Panc1 (cell line): ENCODE results near the gene DPYD. TPM values are rescaled to one million over a fixed set of nuclear protein-coding genes. Genes with fewer than 3 reads are reported as not detected.

Source experiments
- ATAC-seq: fragments of 200-7000 bp; cut with Tn5 transposase; 2 replicates; pipeline ENCODE4 v1.9.1; 2020; ENCODE audit warnings: mild to moderate bottlenecking, moderate library complexity
- BruUV-seq: library from RNA; stranded (reverse); fragments of 400-500 nt; replicated peaks from 2 replicates; lab custom pipeline; 2021; lab: Mats Ljungman, UMichigan
- CTCF ChIA-PET: fragments of 300-600 bp; sonication (Branson Sonifier 250); formaldehyde crosslinking; loops from one replicate; lab custom pipeline; 2022; ENCODE audit warnings: antibody characterized with exemption; lab: Charles Lee
- POLR2A ChIA-PET: fragments of 300-600 bp; sonication (Branson Sonifier 250); formaldehyde crosslinking; loops from one replicate; lab custom pipeline; 2022; ENCODE audit warnings: antibody characterized with exemption; lab: Charles Lee
- DNase-seq: peaks from one replicate; pipeline ENCODE4 v3.0.0-alpha.2; 2010; ENCODE audit warnings: low read depth, low spot score
- H3K27ac ChIP-seq: 2 replicates; pipeline ENCODE4 v1.5.1; 2011; ENCODE audit warnings: mild to moderate bottlenecking, low read length, inconsistent platforms
- H3K27me3 ChIP-seq: fragments of 200-500 bp; sonication (Bioruptor generic); 2 replicates; pipeline ENCODE4 v1.6.0; 2014; ENCODE audit warnings: low read length, inconsistent platforms; ENCODE audit not compliant: control insufficient read depth, insufficient read depth
- H3K36me3 ChIP-seq: fragments of 200-500 bp; sonication (Bioruptor generic); 2 replicates; pipeline ENCODE4 v1.5.1; 2014; ENCODE audit warnings: inconsistent platforms, mild to moderate bottlenecking, low read length, moderate library complexity; ENCODE audit not compliant: control insufficient read depth, insufficient read depth
- H3K4me1 ChIP-seq: 2 replicates; pipeline ENCODE4 v1.5.1; 2011; ENCODE audit warnings: inconsistent platforms, mild to moderate bottlenecking, low read length, moderate library complexity; ENCODE audit not compliant: control insufficient read depth, insufficient read depth
- H3K4me3 ChIP-seq, 2 experiments: 2 replicates each; pipeline ENCODE4 v1.5.1; 2011 to 2012; ENCODE audit warnings: low read depth in 2 of 2, low read length in 2 of 2, mild to moderate bottlenecking in 2 of 2, inconsistent platforms in 1 of 2, moderate library complexity in 1 of 2
- H3K9me3 ChIP-seq: fragments of 200-500 bp; sonication (Bioruptor generic); 2 replicates; pipeline ENCODE4 v1.5.1; 2014; ENCODE audit warnings: low read depth, mild to moderate bottlenecking, inconsistent platforms, low read length, moderate library complexity; ENCODE audit not compliant: control insufficient read depth, insufficient read depth
- POLR2AphosphoS5 ChIP-seq: IDR thresholded peaks from 2 replicates; pipeline ENCODE4 v1.6.1; 2012; ENCODE audit warnings: mild to moderate bottlenecking, low read depth, low read length, moderate library complexity
- SIN3A ChIP-seq: IDR thresholded peaks from 2 replicates; pipeline ENCODE4 v1.6.1; 2012; ENCODE audit warnings: low read depth, mild to moderate bottlenecking, low read length, moderate library complexity, borderline replicate concordance; ENCODE audit not compliant: insufficient read depth
- TCF7L2 ChIP-seq: IDR thresholded peaks from 2 replicates; pipeline ENCODE4 v1.6.1; 2011; ENCODE audit warnings: mild to moderate bottlenecking, low read depth, low read length, inconsistent platforms
- in situ Hi-C: cut with HindIII; loops from 2 replicates; pipeline ENCODE4 v1.10.0; 2016; ENCODE audit warnings: low sequenced_read_pairs, low pct_unique_long_range_greater_than_20kb
- intact Hi-C: fragments of 100-400 bp; cut with micrococcal nuclease; formaldehyde crosslinking; loops from one replicate; pipeline ENCODE4 v1.10.0; 2022; ENCODE audit not compliant: unreplicated experiment
- total RNA-seq: library from RNA; stranded (reverse); gene quantifications from one replicate; pipeline ENCODE4 v1.2.1, GENCODE V29; 2021; ENCODE audit not compliant: unreplicated experiment
- TF ChIP-seq, protein P1 (sequence below), 2 experiments: IDR thresholded peaks; 2 replicates each; pipeline ENCODE4 v1.6.1; 2011 to 2012; ENCODE audit warnings: low read depth in 2 of 2, control low read depth in 1 of 2, low read length in 1 of 2, mild to moderate bottlenecking in 1 of 2, moderate library complexity in 1 of 2; ENCODE audit not compliant: insufficient read depth in 1 of 2
- TF ChIP-seq, protein P2 (sequence below): fragments of 450-650 bp; IDR thresholded peaks from 2 replicates; pipeline ENCODE4 v1.5.1; 2017; ENCODE audit warnings: mild to moderate bottlenecking

Gene DPYD
- total RNA-seq, 1 experiment from 2014 or later: 2.0 TPM

DNA sequence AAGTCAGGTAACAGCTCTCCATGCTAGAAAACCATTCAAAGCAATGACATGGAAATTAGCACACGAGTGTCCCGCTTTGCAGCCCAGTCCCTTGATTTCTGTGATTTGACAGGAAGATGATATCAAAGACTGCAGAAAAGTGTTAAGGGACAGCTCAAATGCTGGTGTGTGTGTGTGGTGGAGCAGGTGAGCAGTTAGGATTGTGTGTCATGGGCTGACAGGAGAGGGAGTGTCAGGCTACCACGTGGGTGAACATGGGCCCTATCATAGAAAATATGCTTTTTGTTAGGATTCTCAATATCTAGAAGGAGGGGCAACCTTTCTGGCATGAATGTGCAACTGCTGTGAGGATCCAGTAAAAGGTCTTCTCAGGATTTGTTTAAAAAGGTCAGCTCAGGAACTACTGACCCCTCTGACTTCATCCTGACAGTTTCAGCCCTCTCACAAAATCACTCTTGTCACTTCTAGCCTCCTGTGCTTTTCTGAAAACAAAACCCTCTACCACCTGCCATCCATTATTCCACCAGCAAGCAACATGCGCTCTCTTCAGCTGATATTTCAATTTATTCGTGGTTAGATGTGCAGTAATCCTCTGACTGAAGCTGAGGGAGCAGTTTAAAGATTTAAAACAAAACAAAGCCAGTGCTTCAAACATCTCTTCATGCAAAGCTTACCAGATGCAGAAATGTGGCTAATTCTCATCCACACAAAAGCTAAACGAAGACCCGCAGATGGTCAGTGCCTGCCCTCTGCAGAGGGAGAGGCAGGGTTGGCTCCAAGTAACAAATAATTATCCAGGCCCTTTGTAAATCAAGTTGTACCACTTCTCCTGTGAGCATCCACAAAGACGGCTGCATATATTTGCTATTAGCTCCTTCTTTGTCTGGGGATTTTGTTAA, 801.3 kb downstream of the DPYD start:
- intact Hi-C loops: no loop called here
- TF ChIP-seq, protein P1, sequence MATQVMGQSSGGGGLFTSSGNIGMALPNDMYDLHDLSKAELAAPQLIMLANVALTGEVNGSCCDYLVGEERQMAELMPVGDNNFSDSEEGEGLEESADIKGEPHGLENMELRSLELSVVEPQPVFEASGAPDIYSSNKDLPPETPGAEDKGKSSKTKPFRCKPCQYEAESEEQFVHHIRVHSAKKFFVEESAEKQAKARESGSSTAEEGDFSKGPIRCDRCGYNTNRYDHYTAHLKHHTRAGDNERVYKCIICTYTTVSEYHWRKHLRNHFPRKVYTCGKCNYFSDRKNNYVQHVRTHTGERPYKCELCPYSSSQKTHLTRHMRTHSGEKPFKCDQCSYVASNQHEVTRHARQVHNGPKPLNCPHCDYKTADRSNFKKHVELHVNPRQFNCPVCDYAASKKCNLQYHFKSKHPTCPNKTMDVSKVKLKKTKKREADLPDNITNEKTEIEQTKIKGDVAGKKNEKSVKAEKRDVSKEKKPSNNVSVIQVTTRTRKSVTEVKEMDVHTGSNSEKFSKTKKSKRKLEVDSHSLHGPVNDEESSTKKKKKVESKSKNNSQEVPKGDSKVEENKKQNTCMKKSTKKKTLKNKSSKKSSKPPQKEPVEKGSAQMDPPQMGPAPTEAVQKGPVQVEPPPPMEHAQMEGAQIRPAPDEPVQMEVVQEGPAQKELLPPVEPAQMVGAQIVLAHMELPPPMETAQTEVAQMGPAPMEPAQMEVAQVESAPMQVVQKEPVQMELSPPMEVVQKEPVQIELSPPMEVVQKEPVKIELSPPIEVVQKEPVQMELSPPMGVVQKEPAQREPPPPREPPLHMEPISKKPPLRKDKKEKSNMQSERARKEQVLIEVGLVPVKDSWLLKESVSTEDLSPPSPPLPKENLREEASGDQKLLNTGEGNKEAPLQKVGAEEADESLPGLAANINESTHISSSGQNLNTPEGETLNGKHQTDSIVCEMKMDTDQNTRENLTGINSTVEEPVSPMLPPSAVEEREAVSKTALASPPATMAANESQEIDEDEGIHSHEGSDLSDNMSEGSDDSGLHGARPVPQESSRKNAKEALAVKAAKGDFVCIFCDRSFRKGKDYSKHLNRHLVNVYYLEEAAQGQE (IDR thresholded peaks at IDR 0.05; ENCODE audit: insufficient read depth in 1 of 2, low read depth in 2 of 2, low read length in 1 of 2): no peak
- TF ChIP-seq, protein P2, sequence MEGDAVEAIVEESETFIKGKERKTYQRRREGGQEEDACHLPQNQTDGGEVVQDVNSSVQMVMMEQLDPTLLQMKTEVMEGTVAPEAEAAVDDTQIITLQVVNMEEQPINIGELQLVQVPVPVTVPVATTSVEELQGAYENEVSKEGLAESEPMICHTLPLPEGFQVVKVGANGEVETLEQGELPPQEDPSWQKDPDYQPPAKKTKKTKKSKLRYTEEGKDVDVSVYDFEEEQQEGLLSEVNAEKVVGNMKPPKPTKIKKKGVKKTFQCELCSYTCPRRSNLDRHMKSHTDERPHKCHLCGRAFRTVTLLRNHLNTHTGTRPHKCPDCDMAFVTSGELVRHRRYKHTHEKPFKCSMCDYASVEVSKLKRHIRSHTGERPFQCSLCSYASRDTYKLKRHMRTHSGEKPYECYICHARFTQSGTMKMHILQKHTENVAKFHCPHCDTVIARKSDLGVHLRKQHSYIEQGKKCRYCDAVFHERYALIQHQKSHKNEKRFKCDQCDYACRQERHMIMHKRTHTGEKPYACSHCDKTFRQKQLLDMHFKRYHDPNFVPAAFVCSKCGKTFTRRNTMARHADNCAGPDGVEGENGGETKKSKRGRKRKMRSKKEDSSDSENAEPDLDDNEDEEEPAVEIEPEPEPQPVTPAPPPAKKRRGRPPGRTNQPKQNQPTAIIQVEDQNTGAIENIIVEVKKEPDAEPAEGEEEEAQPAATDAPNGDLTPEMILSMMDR: no peak
- TF ChIP-seq SIN3A (no peak), POLR2AphosphoS5 (no peak), TCF7L2 (no peak)
- Histone ChIP-seq H3K4me3 (no peak overlapping the region), H3K9me3 (no peaks in the 10 kb centered on the region), H3K36me3 (no peaks in the 10 kb centered on the region), H3K4me1 (no peaks in the 10 kb centered on the region), H3K27me3 (no peaks in the 10 kb centered on the region), H3K27ac (no peak overlapping the region)
- ChIA-PET POLR2A (no interaction called here), CTCF (no interaction called here)
- DNase-seq (no peak), ATAC-seq (no peak)
- BruUV-seq: no TSS peak
- in situ Hi-C loops: no loop called here

DNA sequence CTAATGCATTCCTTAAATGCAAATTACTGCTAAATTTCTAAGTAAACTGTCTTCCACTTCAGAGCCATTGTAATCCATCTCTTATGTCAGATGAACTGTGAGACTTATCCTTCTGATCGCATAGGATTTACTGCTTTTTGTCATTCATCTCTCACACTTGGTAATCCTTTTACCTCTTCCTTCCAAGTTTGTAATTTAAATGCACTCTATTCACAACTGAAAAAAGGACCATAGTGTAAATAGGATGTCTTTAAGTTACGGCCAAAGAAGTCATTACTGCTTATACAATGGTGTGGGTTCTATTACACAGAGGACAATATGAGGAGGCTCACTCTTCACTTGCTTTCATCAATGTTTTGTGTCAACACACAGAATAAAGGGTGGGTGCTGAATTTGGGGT, 806.0 kb downstream of the DPYD start:
- TF ChIP-seq, protein P2: no peak
- no peak for TF ChIP-seq SIN3A
- TF ChIP-seq, protein P1 (IDR thresholded peaks at IDR 0.05; ENCODE audit: insufficient read depth in 1 of 2, low read depth in 2 of 2, low read length in 1 of 2): no peak
- TF ChIP-seq TCF7L2: no peak
- no peak for TF ChIP-seq POLR2AphosphoS5
- no peak for ATAC-seq
- POLR2A ChIA-PET: no interaction called here
- Histone ChIP-seq H3K27me3 (no peaks in the 10 kb centered on the region), H3K4me3 (no peak overlapping the region), H3K36me3 (no peaks in the 10 kb centered on the region), H3K9me3 (no peaks in the 10 kb centered on the region), H3K4me1 (no peaks in the 10 kb centered on the region), H3K27ac (no peak overlapping the region)
- in situ Hi-C loops: no loop called here
- no TSS peak for BruUV-seq
- intact Hi-C loops: no loop called here
- no peak for DNase-seq
- CTCF ChIA-PET: no interaction called here
